ENCODE measurements around the gene GPR142.

Gene GPR142

GRCh38 chr17:74413491-74413890 is 46.2 kb downstream of the GPR142 start:
- DNase-seq (ENCODE audit: low read depth): no peak
- H3K4me3 ChIP-seq (ENCODE audit: low read length): no peak overlapping the region
- no peak for TF ChIP-seq CTCF (conservative IDR thresholded peaks at IDR 0.05; ENCODE audit: low read depth, low read length)

GRCh38 chr17:74414510-74414909 is 47.2 kb downstream of the GPR142 start:
- no peak for TF ChIP-seq CTCF (conservative IDR thresholded peaks at IDR 0.05; ENCODE audit: low read depth, low read length)
- no peak for DNase-seq (ENCODE audit: low read depth)
- no peak overlapping the region for H3K4me3 ChIP-seq (ENCODE audit: low read length)

GRCh38 chr17:74415608-74416396 is 48.5 kb downstream of the GPR142 start:
- no peak for TF ChIP-seq CTCF (conservative IDR thresholded peaks at IDR 0.05; ENCODE audit: low read depth, low read length)
- no peak for DNase-seq (ENCODE audit: low read depth)

DNA sequence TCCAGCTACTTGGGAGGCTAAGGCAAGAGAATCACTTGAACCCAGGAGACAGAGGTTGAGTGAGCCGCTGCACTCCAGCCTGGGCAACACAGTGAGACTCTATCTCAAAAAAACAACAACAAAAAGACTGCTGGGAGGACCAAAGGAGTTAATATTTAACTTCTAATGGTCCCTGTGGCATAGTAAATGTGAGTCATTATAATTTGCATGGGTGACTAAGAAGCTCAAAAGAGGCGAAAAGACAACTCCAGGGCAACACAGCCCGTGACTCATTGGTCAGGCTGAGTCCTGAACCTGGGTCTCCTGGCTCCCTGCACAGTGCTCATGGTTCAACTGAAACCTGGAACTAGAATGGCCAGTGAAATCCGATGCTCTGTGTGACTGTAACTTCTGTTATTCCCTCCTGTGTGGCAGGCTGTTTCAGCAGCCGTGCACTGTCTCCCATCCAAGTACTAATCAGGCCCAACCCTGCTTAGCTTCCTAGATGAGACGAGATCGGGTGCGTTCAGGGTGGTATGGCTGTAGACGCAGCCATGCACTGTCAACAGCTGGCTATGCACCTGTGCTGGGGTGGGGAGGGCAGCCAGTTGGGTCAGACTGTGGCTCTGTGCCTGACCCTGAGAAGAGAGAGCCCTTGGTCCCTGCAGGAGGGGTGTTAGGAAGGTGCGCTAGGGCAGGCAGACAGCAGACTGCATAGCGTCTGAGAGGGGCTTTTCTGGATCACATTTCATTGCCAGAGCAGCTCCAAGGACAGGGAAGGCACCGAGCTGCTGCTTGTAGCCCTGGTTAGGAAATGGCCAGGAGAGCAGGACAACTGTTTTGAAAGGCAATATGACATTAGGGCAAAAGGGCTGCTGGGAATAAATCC is 50.1 kb downstream of the GPR142 start:
- TF ChIP-seq CTCF (conservative IDR thresholded peaks at IDR 0.05; ENCODE audit: low read depth, low read length): no peak
- no peak for DNase-seq (ENCODE audit: low read depth)
- H3K4me3 ChIP-seq (ENCODE audit: low read length): no peak overlapping the region

More at GRCh38 chr17:74415608-74416396, 48.5 kb downstream of the GPR142 start:
- no peak overlapping the region for H3K4me3 ChIP-seq (ENCODE audit: low read length)

- no peak for TF ChIP-seq CTCF (conservative IDR thresholded peaks at IDR 0.05; ENCODE audit: low read depth, low read length)
- no peak overlapping the region for H3K4me3 ChIP-seq (ENCODE audit: low read length)
- DNase-seq (ENCODE audit: low read depth): no peak
Observed at GRCh38 chr17:74419928-74420411, 52.7 kb downstream of the GPR142 start.

All from retinal pigment epithelial cell (primary cell).